Activated CD4-positive, alpha-beta T cell treated with anti-CD3 and anti-CD28 coated beads, Interleukin-2, Interleukin-4, amounts not matched to agents 100 ng/mL and 50 ng/mL, durations not matched to agents 16 hours and 8 hours (primary cell): ENCODE measurements around the gene CDON.
"Not testable (repeated sequence)": the region's sequence is repeated elsewhere in the genome, so short reads cannot be mapped to it uniquely, and the experiment has no call there.

Experiments
- DNase-seq: peaks from one replicate; pipeline ENCODE4 v3.0.0-alpha.2; 2020; ENCODE audit warnings: low spot score

CDON gene

DNA sequence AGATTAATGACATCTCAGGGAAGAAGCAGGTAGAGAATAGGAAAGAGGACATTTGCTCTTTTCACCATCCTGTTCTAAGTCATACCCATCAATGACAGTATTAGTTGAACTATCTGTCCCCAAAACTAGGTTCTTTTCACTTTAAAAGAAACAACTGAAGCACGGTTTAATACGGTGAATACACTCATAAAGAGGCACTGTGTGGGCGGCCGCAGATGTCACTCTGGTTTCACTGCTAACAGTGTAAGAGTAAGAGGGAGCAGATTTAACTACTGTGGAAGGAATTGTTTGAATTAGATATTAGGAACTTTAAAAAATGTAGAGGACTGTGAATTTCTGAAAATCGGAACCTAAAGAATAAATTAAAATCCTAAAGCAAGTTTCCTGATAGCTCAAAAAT is 67.4 kb downstream of the CDON start:
- DNase-seq = peak; percentile 37

- no peak for DNase-seq
These were observed 68.2 kb downstream of the CDON start for GRCh38 chr11:125994509-125994908.

DNA sequence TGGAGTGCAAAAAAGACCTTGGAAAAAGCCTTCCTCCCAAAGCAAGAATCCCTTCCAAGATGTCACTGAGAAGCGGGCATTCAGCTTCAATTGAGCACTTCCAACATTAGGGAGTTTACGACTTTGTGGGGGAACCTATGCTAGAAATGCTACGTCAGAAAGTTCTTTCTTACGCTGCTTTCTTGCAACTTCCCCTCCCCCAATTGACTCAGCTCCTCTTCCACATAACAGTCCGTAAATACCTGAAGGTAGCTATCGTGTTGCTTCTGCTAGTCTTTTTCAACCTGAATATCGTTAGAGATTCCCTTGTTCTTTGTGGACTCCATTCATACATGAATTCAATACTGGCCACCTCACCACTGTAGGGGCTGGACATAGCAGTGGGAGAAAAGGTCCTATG is 69.8 kb downstream of the CDON start:
- no peak for DNase-seq

DNA sequence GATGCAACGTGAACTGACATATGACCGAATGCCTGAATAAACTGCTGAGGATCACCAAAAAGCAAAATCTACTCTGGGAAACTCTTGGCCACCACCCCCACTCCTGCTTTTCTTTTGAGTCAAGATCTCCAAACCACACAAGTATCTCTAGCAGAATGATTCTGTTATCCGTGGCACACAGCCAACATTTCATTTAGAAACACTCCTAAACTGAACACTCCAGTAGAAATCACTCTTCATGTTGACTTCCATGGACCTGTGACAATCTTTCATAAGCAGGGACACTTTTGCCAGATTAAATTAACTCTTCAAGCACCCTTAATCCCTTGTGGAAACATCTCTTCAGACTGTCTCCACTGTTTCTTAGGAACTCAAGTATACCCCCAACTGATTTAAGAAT is 72.4 kb downstream of the CDON start:
- peak; percentile 31 for DNase-seq

- DNase-seq = no peak
These were observed 75.5 kb downstream of the CDON start for GRCh38 chr11:125987066-125987641.

DNA sequence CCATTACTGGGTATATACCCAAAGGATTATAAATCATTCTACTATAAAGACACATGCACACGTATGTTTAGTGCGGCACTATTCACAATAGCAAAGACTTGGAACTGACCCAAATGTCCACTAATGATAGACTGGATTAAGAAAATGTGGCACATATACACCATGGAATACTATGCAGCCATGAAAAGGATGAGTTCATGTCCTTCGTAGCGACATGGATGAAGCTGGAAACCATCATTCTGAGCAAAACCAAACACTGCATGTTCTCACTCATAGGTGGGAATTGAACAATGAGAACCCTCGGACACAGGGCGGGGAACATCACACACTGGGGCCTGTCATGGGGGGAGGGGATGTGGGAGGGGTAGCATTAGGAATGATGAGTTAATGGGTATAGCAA is 76.7 kb downstream of the CDON start:
- DNase-seq = not testable (repeated sequence)

- no peak for DNase-seq
These were observed 80.3 kb downstream of the CDON start for GRCh38 chr11:125982348-125982730.

DNA sequence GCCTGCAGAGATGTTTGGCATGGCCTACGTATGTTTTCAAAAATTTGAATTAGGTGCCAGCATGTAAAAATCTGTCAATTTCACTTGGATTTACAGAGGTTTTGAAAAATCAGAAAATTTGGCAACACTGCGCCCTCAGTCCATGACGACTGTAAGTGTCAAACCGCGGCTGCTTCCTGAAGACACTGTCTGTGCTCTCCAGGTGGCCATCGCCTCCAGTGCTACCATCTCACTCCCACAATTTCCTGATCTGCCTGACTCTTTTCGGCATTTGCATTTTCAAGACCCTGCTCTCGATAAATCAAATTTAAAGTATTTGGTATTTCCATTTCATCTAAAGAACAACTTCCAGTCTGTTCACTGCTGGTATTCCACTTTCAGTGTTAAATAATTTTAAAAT is 82.2 kb downstream of the CDON start:
- no peak for DNase-seq

GRCh38 chr11:125979511-125979910 is 83.2 kb downstream of the CDON start:
- DNase-seq = no peak

DNA sequence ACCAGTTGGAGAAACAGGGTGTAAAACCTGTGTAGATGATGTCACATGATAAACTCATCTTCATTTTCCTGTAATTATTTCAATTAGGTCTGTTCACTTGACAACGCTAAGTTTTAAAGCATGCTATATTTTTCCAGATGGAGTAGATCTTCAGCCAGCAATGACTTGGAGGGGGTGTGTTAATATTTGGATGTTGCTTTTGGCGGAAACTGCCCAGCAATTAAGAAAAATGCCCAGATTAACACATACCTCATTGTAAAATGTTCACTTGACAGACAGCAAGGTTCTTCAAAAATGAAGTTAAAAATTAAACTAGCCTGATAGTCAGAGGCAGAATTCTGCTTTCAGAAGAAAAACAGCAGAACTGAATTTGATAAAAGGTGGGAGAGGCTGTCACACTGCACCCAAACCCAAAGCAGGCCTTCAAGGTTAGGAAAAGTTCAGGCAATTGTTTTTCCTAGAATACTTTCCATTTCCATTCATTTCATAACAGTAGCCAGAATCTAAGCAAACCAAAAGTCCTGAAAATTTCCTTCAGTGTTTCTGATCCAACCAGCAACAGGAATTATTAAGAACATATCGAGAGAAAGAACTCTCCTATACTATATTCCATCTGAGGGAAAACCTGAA is 83.8 kb downstream of the CDON start:
- DNase-seq = no peak

- no peak for DNase-seq
These were observed 84.4 kb downstream of the CDON start for GRCh38 chr11:125978181-125978716.

GRCh38 chr11:125977333-125977732 is 85.3 kb downstream of the CDON start:
- DNase-seq = no peak

DNA sequence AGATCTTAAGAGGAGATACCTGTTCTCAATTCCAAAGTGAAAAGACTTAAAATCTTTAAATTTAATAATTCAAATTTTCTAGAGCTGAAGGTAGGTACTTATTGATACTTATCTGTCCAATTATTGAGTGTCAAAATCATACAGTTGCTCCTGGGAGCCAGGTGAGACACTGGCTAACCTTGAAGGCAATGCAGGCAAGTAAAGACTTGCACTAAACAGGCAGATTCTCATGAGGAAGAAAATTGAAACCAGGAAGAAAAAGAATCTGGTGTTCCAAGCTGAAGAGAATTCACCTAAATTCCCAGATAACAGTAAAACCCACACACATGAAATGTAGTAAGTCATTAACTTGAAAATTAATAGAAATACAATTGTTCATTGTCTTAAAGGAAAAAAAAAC is 86.5 kb downstream of the CDON start:
- no peak for DNase-seq

DNA sequence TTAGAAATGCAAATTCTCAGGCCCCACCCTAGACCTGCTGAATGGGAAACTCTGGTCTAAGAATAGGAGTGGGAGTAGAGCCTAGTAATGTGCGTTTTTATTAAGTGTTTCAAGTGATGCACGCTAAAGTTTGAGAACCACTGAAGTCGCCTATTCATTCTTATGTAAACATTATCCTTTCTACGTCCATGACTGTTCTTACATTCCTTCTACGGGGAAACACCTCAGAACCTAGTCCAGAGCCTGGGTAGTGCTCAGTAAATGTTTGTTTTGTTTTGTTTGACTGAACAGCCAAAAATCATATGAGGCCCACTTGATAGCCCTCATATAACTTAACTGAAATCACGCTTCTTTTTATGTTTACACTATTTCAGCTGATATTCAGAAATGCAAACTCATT is 87.0 kb downstream of the CDON start:
- DNase-seq = no peak

DNA sequence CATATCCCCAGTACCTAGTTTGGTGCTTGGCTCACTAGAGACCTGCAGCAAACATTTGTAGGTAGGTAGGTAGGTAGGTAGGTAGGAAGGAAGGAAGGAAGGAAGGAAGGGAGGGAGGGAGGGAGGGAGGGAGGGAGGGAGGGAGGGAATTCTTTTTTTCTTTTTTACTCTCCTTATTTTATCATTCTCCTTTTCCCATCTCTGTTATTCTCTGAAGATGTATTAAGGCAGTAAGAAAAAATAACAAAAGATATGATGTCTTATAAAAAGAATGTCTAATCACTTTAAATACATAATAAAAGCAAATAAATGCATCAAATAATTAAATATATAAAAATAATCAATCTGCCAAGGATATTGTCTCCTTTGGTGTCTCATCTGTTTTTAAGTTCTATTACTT is 88.4 kb downstream of the CDON start:
- DNase-seq = no peak

DNA sequence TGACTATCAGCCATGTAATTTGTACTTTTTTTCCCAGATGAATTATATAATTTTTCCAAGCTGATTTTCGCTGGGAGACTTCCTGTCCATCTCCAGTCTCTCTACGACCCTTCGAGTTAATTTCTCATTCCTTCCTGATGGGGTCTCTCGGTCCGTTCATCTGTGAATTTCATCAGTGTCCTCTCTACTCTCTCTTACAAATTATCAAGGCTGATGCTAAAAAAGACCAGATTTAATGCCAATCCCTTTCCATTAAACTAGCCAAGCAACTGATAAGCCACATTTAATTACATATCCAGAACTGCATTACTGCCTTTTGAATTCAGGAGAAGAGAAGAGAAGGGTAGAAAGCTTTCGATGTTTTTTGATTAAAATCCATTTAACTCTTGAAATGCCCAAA is 91.0 kb downstream of the CDON start:
- no peak for DNase-seq

DNA sequence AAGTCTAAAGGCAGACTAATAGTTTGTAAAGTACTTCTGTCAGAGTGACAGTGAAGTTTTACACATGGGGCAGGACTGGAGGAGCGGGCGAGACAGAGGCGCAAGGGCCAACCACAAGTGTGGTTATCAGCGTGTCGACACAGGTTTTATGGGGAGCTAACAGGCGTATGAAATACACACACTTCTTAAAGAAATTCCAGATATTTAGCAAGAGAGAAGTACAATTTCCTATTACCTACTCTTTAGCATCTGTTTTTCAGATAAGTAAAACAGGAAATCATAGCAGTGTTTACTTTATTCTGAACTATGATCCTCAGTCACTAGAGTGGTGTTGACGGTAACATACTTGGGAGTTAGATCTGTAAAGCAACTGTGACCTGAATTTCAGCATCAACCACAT is 94.3 kb downstream of the CDON start:
- no peak for DNase-seq

GRCh38 chr11:125967515-125967914 is 95.2 kb downstream of the CDON start:
- no peak for DNase-seq

DNA sequence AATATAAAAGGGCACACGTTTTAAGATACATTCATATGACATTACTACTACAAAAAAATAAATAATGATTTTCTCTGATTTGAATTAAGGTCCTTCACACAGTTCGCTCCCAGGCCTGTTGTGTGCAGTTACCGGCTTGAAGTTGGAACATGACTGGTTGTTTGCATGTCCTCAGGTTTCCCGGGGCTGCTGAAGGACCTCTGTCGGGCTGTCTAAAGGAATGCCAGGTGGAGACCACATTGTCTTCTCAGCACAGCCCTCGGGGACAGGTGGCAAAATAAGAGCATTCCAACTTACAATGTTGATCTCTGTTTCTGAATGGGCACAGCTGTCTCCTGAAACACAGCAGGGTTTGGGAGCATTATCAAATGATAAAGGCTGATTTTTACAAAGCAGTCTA is 101.9 kb downstream of the CDON start:
- DNase-seq = no peak

DNA sequence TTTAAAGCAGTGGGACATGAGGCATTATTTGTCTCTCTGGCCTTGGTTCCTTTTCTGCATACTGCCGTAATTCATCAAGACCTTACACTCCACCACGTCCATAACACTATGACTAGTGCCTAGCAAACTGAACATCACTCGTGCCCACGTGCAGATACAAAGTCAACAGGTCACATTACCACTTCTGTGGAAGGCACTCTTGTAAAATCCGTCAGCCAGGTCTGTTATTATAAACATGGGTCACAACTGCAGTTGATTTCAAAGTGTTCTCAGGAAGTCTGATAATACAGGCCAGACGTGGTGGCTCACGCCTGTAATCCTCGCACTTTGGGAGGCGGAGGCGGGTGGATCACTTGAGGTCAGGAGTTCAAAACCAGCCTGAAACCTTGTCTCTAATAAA is 102.7 kb downstream of the CDON start:
- DNase-seq = no peak

DNA sequence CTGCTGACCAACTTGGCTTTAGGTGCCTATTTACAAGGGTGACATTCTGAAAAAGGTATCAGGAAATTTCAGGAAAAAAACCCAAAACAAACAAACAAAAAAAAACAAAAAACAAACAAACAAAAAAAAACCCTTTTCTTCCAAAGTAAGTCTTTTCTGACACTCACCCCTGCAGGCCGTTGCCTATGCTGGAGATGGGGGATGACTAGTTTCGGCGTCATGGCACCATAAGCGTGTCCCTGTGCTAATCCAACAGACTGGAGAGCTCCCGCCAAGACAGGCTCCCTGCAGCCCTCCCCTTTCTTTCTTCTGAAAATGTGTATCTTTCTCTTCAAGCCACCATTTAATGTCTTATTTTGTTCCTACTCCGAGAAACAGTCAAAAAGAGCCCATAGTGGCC is 103.2 kb downstream of the CDON start:
- DNase-seq = no peak

GRCh38 chr11:125958872-125959400 is 103.7 kb downstream of the CDON start:
- DNase-seq = no peak

DNA sequence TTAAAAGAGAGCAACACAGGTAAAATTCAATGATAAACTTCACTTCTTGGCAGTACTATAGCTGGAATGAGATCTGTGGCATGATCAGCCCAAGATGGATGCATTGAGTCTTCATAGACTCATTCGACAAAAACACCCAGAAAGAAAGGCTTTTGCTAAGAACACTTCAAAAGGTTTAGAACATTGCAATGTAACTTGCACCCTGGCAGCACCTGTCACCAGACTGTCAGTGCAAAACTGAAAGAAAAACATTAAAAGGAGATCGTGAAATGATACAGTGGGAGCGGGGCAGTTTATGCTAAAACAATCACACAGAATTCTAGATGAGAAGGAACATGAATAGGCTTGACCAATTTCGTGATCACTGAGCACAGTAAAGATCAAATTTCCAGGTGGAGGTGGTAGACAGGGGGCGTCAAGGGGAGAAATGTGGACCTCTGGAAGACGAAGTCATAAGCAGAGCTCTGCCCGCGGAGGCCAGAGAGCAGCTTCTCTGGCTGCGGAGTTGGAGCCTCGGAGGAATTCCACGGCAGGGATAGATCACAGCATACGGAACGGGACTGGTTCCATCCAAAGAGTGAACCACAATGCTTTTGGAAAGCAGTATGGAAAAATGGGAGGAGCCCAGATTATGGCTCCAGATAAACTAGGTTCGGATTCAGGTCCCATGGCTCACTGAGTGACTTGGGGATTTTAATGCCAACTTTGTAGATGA is 104.9 kb downstream of the CDON start:
- no peak for DNase-seq
